ENCODE data around the gene ZNF425.
"Not testable (repeated sequence)": the region's sequence is repeated elsewhere in the genome, so short reads cannot be mapped to it uniquely, and the experiment has no call there.

Gene ZNF425

DNA sequence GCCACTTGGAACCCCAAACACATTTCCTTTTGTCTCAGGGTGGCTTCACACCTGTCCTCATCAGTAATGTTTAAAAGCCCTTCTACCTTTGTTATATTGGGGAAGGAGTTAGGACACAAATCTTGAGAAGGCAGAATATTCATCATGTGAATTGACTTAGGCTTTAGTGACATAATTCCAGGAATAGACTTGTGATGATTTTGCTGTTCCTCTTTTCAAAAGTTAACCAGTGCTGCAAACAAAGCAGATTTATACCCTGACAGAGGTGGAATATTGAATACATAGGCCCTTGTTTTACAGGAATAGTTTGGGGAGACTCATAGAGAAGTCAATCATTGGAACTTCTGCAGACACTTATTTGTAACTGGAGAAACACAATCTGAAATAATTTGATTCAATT, 62.6 kb downstream of the ZNF425 start:
- H3K23ac ChIP-seq (ENCODE audit: low read length in 2 of 2): no peak overlapping the region
- no peaks in the 10 kb centered on the region for H3K9me3 ChIP-seq (ENCODE audit: control insufficient read depth, low read length)
- H3K18ac ChIP-seq (ENCODE audit: low read depth in 1 of 2, low read length in 2 of 2): no peak overlapping the region
- H2BK120ac ChIP-seq (ENCODE audit: low read depth, low read length): no peak overlapping the region
- no peaks in the 10 kb centered on the region for H3K79me1 ChIP-seq (replicated peaks; ENCODE audit: low read length, poor library complexity, severe bottlenecking)
- no peak overlapping the region for H2BK15ac ChIP-seq (ENCODE audit: low read depth, poor library complexity, severe bottlenecking)
- no peak overlapping the region for H3K4me2 ChIP-seq (ENCODE audit: low read length, poor library complexity, severe bottlenecking)
- no peak overlapping the region for H3K4me3 ChIP-seq (ENCODE audit: insufficient read depth in 1 of 2, low read depth in 1 of 2, low read length in 2 of 2)
- H2BK12ac ChIP-seq (ENCODE audit: low read length in 2 of 2): no peak overlapping the region
- no peak overlapping the region for H2AK5ac ChIP-seq (ENCODE audit: low read length, severe bottlenecking)
- H3K14ac ChIP-seq (ENCODE audit: low read length in 2 of 2): no peak overlapping the region
- H3K27ac ChIP-seq (ENCODE audit: low read length, poor library complexity, severe bottlenecking): no peak overlapping the region
- H3K27me3 ChIP-seq (ENCODE audit: control insufficient read depth in 1 of 2, insufficient read depth in 1 of 2, low read length in 2 of 2): no peaks in the 10 kb centered on the region
- DNase-seq: no peak
- no peak overlapping the region for H2AFZ ChIP-seq (ENCODE audit: low read depth, low read length)
- peaks cover 3 to 6% of the 10 kb centered on the region in 2 experiments for H3K36me3 ChIP-seq (ENCODE audit: control insufficient read depth in 1 of 2, insufficient read depth in 2 of 2, low read depth in 1 of 2, low read length in 2 of 2)
- H3K9ac ChIP-seq (ENCODE audit: low read length): no peak overlapping the region
- H2BK5ac ChIP-seq (ENCODE audit: low read depth, low read length, poor library complexity, severe bottlenecking): no peak overlapping the region
- no peak overlapping the region for H4K91ac ChIP-seq (ENCODE audit: low read length)
- H4K8ac ChIP-seq (ENCODE audit: low read length): no peak overlapping the region
- H3K4ac ChIP-seq (ENCODE audit: low read depth in 1 of 2, low read length in 2 of 2): no peak overlapping the region
- H3K4me1 ChIP-seq (ENCODE audit: control insufficient read depth, insufficient read depth, low read depth, low read length): peaks cover 2% of the 10 kb centered on the region

- not testable (repeated sequence) for H2BK15ac ChIP-seq (ENCODE audit: low read depth, poor library complexity, severe bottlenecking); H3K36me3 ChIP-seq (ENCODE audit: control insufficient read depth in 1 of 2, insufficient read depth in 2 of 2, low read depth in 1 of 2, low read length in 2 of 2)
- 92% methylated on average over 9 of the region's 10 CpGs for WGBS
Measured at GRCh38 chr7:149062217-149062899, 63.8 kb downstream of the ZNF425 start.

DNA sequence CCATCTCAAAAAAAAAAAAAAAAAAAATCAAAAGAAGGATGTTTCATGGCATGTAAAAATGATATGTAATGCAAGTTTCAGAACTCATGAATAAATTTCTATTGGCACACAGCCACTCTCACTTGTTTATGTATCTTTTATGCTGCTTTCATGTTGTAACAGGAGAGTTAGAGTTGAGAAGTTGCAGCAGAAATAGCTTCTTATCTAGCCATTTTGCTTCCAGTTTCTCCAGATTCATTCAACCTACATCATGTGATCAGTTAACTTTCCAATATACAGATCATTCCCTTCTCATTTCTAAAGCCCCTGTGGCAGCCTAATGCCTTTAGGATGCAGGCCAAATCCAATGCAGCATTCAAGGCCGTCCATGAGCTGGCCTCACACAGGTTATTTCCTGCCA, 66.0 kb downstream of the ZNF425 start:
- Histone ChIP-seq H2AFZ (ENCODE audit: low read depth, low read length) (no peak overlapping the region), H2BK120ac (ENCODE audit: low read depth, low read length) (no peak overlapping the region), H3K79me1 (replicated peaks; ENCODE audit: low read length, poor library complexity, severe bottlenecking) (no peaks in the 10 kb centered on the region), H3K4me3 (ENCODE audit: insufficient read depth in 1 of 2, low read depth in 1 of 2, low read length in 2 of 2) (no peak overlapping the region), H3K18ac (ENCODE audit: low read depth in 1 of 2, low read length in 2 of 2) (no peak overlapping the region), H3K14ac (ENCODE audit: low read length in 2 of 2) (no peak overlapping the region), H2BK12ac (ENCODE audit: low read length in 2 of 2) (no peak overlapping the region), H3K36me3 (ENCODE audit: control insufficient read depth in 1 of 2, insufficient read depth in 2 of 2, low read depth in 1 of 2, low read length in 2 of 2) (no peaks in the 10 kb centered on the region), H3K27ac (ENCODE audit: low read length, poor library complexity, severe bottlenecking) (no peak overlapping the region), H4K8ac (ENCODE audit: low read length) (no peak overlapping the region), H2BK5ac (ENCODE audit: low read depth, low read length, poor library complexity, severe bottlenecking) (no peak overlapping the region), H3K27me3 (ENCODE audit: control insufficient read depth in 1 of 2, insufficient read depth in 1 of 2, low read length in 2 of 2) (no peaks in the 10 kb centered on the region), H4K91ac (ENCODE audit: low read length) (no peak overlapping the region), H3K4me2 (ENCODE audit: low read length, poor library complexity, severe bottlenecking) (no peak overlapping the region), H3K23ac (ENCODE audit: low read length in 2 of 2) (no peak overlapping the region), H3K4me1 (ENCODE audit: control insufficient read depth, insufficient read depth, low read depth, low read length) (peaks cover 2% of the 10 kb centered on the region), H2AK5ac (ENCODE audit: low read length, severe bottlenecking) (no peak overlapping the region), H3K9me3 (ENCODE audit: control insufficient read depth, low read length) (no peaks in the 10 kb centered on the region), H3K9ac (ENCODE audit: low read length) (no peak overlapping the region), H2BK15ac (ENCODE audit: low read depth, poor library complexity, severe bottlenecking) (no peak overlapping the region), H3K4ac (ENCODE audit: low read depth in 1 of 2, low read length in 2 of 2) (no peak overlapping the region)
- no peak for DNase-seq
- 76% methylated on average over 1 of the region's 1 CpG for WGBS

More at GRCh38 chr7:149062217-149062899, 63.8 kb downstream of the ZNF425 start:
- H3K18ac ChIP-seq (ENCODE audit: low read depth in 1 of 2, low read length in 2 of 2); H2BK5ac ChIP-seq (ENCODE audit: low read depth, low read length, poor library complexity, severe bottlenecking); H3K23ac ChIP-seq (ENCODE audit: low read length in 2 of 2); H3K79me1 ChIP-seq (replicated peaks; ENCODE audit: low read length, poor library complexity, severe bottlenecking); H4K91ac ChIP-seq (ENCODE audit: low read length); H3K4ac ChIP-seq (ENCODE audit: low read depth in 1 of 2, low read length in 2 of 2); H3K4me3 ChIP-seq (ENCODE audit: insufficient read depth in 1 of 2, low read depth in 1 of 2, low read length in 2 of 2); H4K8ac ChIP-seq (ENCODE audit: low read length); H3K4me2 ChIP-seq (ENCODE audit: low read length, poor library complexity, severe bottlenecking); H3K9me3 ChIP-seq (ENCODE audit: control insufficient read depth, low read length); H3K27ac ChIP-seq (ENCODE audit: low read length, poor library complexity, severe bottlenecking); H2BK12ac ChIP-seq (ENCODE audit: low read length in 2 of 2); H3K27me3 ChIP-seq (ENCODE audit: control insufficient read depth in 1 of 2, insufficient read depth in 1 of 2, low read length in 2 of 2); DNase-seq; H3K4me1 ChIP-seq (ENCODE audit: control insufficient read depth, insufficient read depth, low read depth, low read length); H3K9ac ChIP-seq (ENCODE audit: low read length); H2BK120ac ChIP-seq (ENCODE audit: low read depth, low read length); H2AK5ac ChIP-seq (ENCODE audit: low read length, severe bottlenecking); H2AFZ ChIP-seq (ENCODE audit: low read depth, low read length); H3K14ac ChIP-seq (ENCODE audit: low read length in 2 of 2): not testable (repeated sequence)

GRCh38 chr7:149053885-149054284, 72.2 kb downstream of the ZNF425 start:
- Histone ChIP-seq H3K18ac (ENCODE audit: low read depth in 1 of 2, low read length in 2 of 2) (no peak overlapping the region), H3K4me1 (ENCODE audit: control insufficient read depth, insufficient read depth, low read depth, low read length) (no peaks in the 10 kb centered on the region), H3K4ac (ENCODE audit: low read depth in 1 of 2, low read length in 2 of 2) (no peak overlapping the region), H3K4me2 (ENCODE audit: low read length, poor library complexity, severe bottlenecking) (no peak overlapping the region), H2BK120ac (ENCODE audit: low read depth, low read length) (no peak overlapping the region), H2BK12ac (ENCODE audit: low read length in 2 of 2) (no peak overlapping the region), H3K14ac (ENCODE audit: low read length in 2 of 2) (peak overlapping the region in 1 of 2 experiments; percentile 51), H3K27me3 (ENCODE audit: control insufficient read depth in 1 of 2, insufficient read depth in 1 of 2, low read length in 2 of 2) (no peaks in the 10 kb centered on the region), H4K8ac (ENCODE audit: low read length) (no peak overlapping the region), H3K9ac (ENCODE audit: low read length) (no peak overlapping the region), H2BK5ac (ENCODE audit: low read depth, low read length, poor library complexity, severe bottlenecking) (no peak overlapping the region), H2BK15ac (ENCODE audit: low read depth, poor library complexity, severe bottlenecking) (no peak overlapping the region), H3K23ac (ENCODE audit: low read length in 2 of 2) (no peak overlapping the region), H4K91ac (ENCODE audit: low read length) (no peak overlapping the region), H2AK5ac (ENCODE audit: low read length, severe bottlenecking) (no peak overlapping the region), H3K9me3 (ENCODE audit: control insufficient read depth, low read length) (no peaks in the 10 kb centered on the region), H3K4me3 (ENCODE audit: insufficient read depth in 1 of 2, low read depth in 1 of 2, low read length in 2 of 2) (no peak overlapping the region), H3K79me1 (replicated peaks; ENCODE audit: low read length, poor library complexity, severe bottlenecking) (no peaks in the 10 kb centered on the region), H3K36me3 (ENCODE audit: control insufficient read depth in 1 of 2, insufficient read depth in 2 of 2, low read depth in 1 of 2, low read length in 2 of 2) (no peaks in the 10 kb centered on the region), H2AFZ (ENCODE audit: low read depth, low read length) (no peak overlapping the region), H3K27ac (ENCODE audit: low read length, poor library complexity, severe bottlenecking) (no peak overlapping the region)
- no peak for DNase-seq
- WGBS: 87% methylated on average over 6 of the region's 8 CpGs

All from mesenchymal stem cell (in vitro differentiated cells and primary cell).